GM12891 (cell line): Measurements from ENCODE around the gene ATG5.

Source experiments
- DNase-seq: peaks from one replicate; pipeline ENCODE4 v3.0.0; 2011; ENCODE audit warnings: low spot score; ENCODE audit not compliant: insufficient read length
- FAIRE-seq: peaks from 2 replicates; lab custom pipeline; 2011; peaks lifted over from hg19 to GRCh38; lab: Jason Lieb, UNC
- PAX5 ChIP-seq: IDR thresholded peaks from 2 replicates; pipeline ENCODE4 v1.6.1; 2011; ENCODE audit warnings: low read length, moderate library complexity, mild to moderate bottlenecking; ENCODE audit not compliant: insufficient read depth, severe bottlenecking
- POLR2A ChIP-seq: IDR thresholded peaks from 2 replicates; pipeline ENCODE4 v1.6.1; 2011; ENCODE audit warnings: low read depth, low read length, control low read depth
- POLR2AphosphoS5 ChIP-seq: IDR thresholded peaks from 2 replicates; pipeline ENCODE4 v1.6.1; 2011; ENCODE audit warnings: low read depth, low read length, control low read depth
- POU2F2 ChIP-seq: IDR thresholded peaks from 2 replicates; pipeline ENCODE4 v1.6.1; 2011; ENCODE audit warnings: low read depth, mild to moderate bottlenecking, control low read depth, low read length, moderate library complexity
- SPI1 ChIP-seq: IDR thresholded peaks from 2 replicates; pipeline ENCODE4 v1.6.1; 2011; ENCODE audit warnings: low read depth, low read length, control low read depth
- TAF1 ChIP-seq: IDR thresholded peaks from 2 replicates; pipeline ENCODE4 v1.6.1; 2011; ENCODE audit warnings: low read depth, low read length, control low read depth

Gene ATG5

GRCh38 chr6:106178900-106179299, 146.7 kb downstream of the ATG5 start:
- FAIRE-seq (no peak), DNase-seq (no peak)
- TF ChIP-seq TAF1 (no peak), SPI1 (peak; percentile 47), POLR2AphosphoS5 (no peak)

GRCh38 chr6:106177786-106178185, 147.8 kb downstream of the ATG5 start:
- FAIRE-seq (peak; percentile 16), DNase-seq (no peak)
- TF ChIP-seq POLR2AphosphoS5 (no peak), POU2F2 (no peak), PAX5 (no peak), POLR2A (no peak), TAF1 (no peak), SPI1 (no peak)

GRCh38 chr6:106173124-106173879, 152.3 kb downstream of the ATG5 start:
- TF ChIP-seq POU2F2 (no peak), TAF1 (no peak)
- FAIRE-seq (no peak), DNase-seq (no peak)

GRCh38 chr6:106170030-106170791, 155.3 kb downstream of the ATG5 start:
- DNase-seq, result no peak
- FAIRE-seq, result peak; percentile 31
- no peak for TF ChIP-seq SPI1
- TF ChIP-seq POLR2A, result no peak
- no peak for TF ChIP-seq POLR2AphosphoS5
- no peak for TF ChIP-seq TAF1
- no peak for TF ChIP-seq PAX5
- no peak for TF ChIP-seq POU2F2

GRCh38 chr6:106169517-106169916, 156.0 kb downstream of the ATG5 start:
- no peak for TF ChIP-seq TAF1
- TF ChIP-seq PAX5, result no peak
- TF ChIP-seq POU2F2, result no peak
- TF ChIP-seq SPI1, result no peak
- TF ChIP-seq POLR2A, result no peak
- TF ChIP-seq POLR2AphosphoS5, result no peak
- DNase-seq (no peak), FAIRE-seq (no peak)

- no peak for DNase-seq
Measured at GRCh38 chr6:106168097-106168888, 157.3 kb downstream of the ATG5 start.

GRCh38 chr6:106167096-106167814, 158.3 kb downstream of the ATG5 start:
- no peak for TF ChIP-seq POLR2A
- FAIRE-seq (peak; percentile 95), DNase-seq (no peak)

More at GRCh38 chr6:106168097-106168888, 157.3 kb downstream of the ATG5 start:
- peak; percentile 74 for FAIRE-seq
- TF ChIP-seq POU2F2, result no peak
- TF ChIP-seq POLR2A, result no peak
- no peak for TF ChIP-seq POLR2AphosphoS5
- TF ChIP-seq TAF1, result no peak
- no peak for TF ChIP-seq PAX5
- TF ChIP-seq SPI1, result no peak

- FAIRE-seq, result peak; percentile 56
- TF ChIP-seq POLR2A (no peak), SPI1 (no peak), POLR2AphosphoS5 (no peak), POU2F2 (no peak), TAF1 (no peak), PAX5 (no peak)
- no peak for DNase-seq
Measured at GRCh38 chr6:106165885-106166485, 159.6 kb downstream of the ATG5 start.

- DNase-seq (no peak), FAIRE-seq (peak; percentile 95)
- TF ChIP-seq SPI1, result peak; percentile 99
- no peak for TF ChIP-seq PAX5
- peak; percentile 35; the same call in 1 of the 2 replicates for TF ChIP-seq POLR2A
- TF ChIP-seq POLR2AphosphoS5, result peak; percentile 44; the same call in 1 of the 2 replicates
- TF ChIP-seq TAF1, result 0 out of 2 replicates have a peak, but pooled peaks have one; percentile 6
- no peak; the same call in 1 of the 2 replicates for TF ChIP-seq POU2F2
Measured at GRCh38 chr6:106163966-106164877, 161.3 kb downstream of the ATG5 start.
